Activated CD4-positive, CD25-positive, alpha-beta regulatory T cell treated with anti-CD3 and anti-CD28 coated beads, Interleukin-2, amount 50 U/mL, for 24 hours (primary cell): Measurements from ENCODE around the gene ABHD16A.

Experiments
- ATAC-seq, 2 donors: fragments of 150-1000 bp; cut with Tn5 transposase; one replicate each; pipeline ENCODE4 v1.10.0; 2021; ENCODE audit warnings: mild to moderate bottlenecking in 1 of 2, moderate library complexity in 1 of 2

ABHD16A gene

GRCh38 chr6:31730631-31731086, 27.5 kb upstream of the ABHD16A start:
- ATAC-seq: no peak

GRCh38 chr6:31729979-31730630, 27.0 kb upstream of the ABHD16A start:
- ATAC-seq: peak; percentile 31 to 45

GRCh38 chr6:31729515-31729978, 26.4 kb upstream of the ABHD16A start:
- ATAC-seq: peak; percentile 71 to 74

- ATAC-seq: peak; percentile 14 to 25
Measured at GRCh38 chr6:31728767-31729514, 25.8 kb upstream of the ABHD16A start, which contains the start of gene DDAH2. Gene DDAH2, minus strand, starts transcription at chr6:31729299. Its CDS starts 138 bp downstream, at chr6:31729161.

GRCh38 chr6:31727717-31728671, 24.9 kb upstream of the ABHD16A start:
- no peak for ATAC-seq

GRCh38 chr6:31727034-31727716, 24.1 kb upstream of the ABHD16A start:
- ATAC-seq: peak in 1 of 2 donors; percentile 32

GRCh38 chr6:31725502-31726350, 22.6 kb upstream of the ABHD16A start:
- no peak for ATAC-seq

GRCh38 chr6:31723980-31724691, 21.0 kb upstream of the ABHD16A start:
- no peak for ATAC-seq

GRCh38 chr6:31723245-31723979, 20.3 kb upstream of the ABHD16A start, which contains the start of gene MPIG6B:
Gene MPIG6B, plus strand, starts transcription at chr6:31723373. Its CDS starts 11 bp downstream, at chr6:31723384.
- no peak for ATAC-seq

GRCh38 chr6:31722173-31722572, 19.0 kb upstream of the ABHD16A start:
- ATAC-seq: no peak

GRCh38 chr6:31721351-31722020, 18.4 kb upstream of the ABHD16A start, which contains the start of gene LY6G6C:
Gene LY6G6C, minus strand, starts transcription at chr6:31721746. Its CDS starts 67 bp downstream, at chr6:31721679.
- no peak for ATAC-seq

- no peak for ATAC-seq
Measured at GRCh38 chr6:31720196-31720770, 17.2 kb upstream of the ABHD16A start.

GRCh38 chr6:31719001-31719400, 15.9 kb upstream of the ABHD16A start:
- no peak for ATAC-seq

GRCh38 chr6:31718265-31718664, 15.1 kb upstream of the ABHD16A start:
- ATAC-seq: no peak

- no peak for ATAC-seq
Measured at GRCh38 chr6:31717499-31718222, 14.5 kb upstream of the ABHD16A start.

- no peak for ATAC-seq
Measured at GRCh38 chr6:31715022-31715958, 12.2 kb upstream of the ABHD16A start, which contains the start of gene LY6G6D. Gene LY6G6D, plus strand, starts transcription at chr6:31715348. Its CDS starts 8 bp downstream, at chr6:31715356.
